Measurements from ENCODE around the gene OLFML2A. TPM values are rescaled to one million over a fixed set of nuclear protein-coding genes. Genes with fewer than 3 reads are reported as not detected.

The OLFML2A gene
- total and polyA plus RNA-seq, 2 of the 13 experiments (the other 11 are each of a cell fraction or from before 2014, with no cell fraction given): 0.01 to 0.02 TPM

GRCh38 chr9:124852829-124853531, 76.0 kb downstream of the OLFML2A start, which contains the start of gene WDR38:
Gene WDR38 (plus strand): TSS chr9:124853460. CDS start chr9:124853532, 72 bp downstream.
- no peak within 1 kb of the TSS for H2AFZ ChIP-seq (ENCODE audit: low read length)
- no peaks in the 10 kb centered on the region; a peak in 2 of 5 replicates for H3K27me3 ChIP-seq (ENCODE audit: control insufficient read depth in 1 of 2, insufficient read depth in 2 of 2, low read length in 2 of 2)
- WGBS (ENCODE audit: low lambda C conversion rate): 7% methylated on average over 11 of the region's 51 CpGs
- DNase-seq (ENCODE audit: low spot score) (peak; percentile 77), FAIRE-seq (peak; percentile 36), ATAC-seq (peak; percentile 79)
- peak within 1 kb of the TSS; percentile 86 for H3K4me2 ChIP-seq (ENCODE audit: low read depth, low read length)
- H3K4me3 ChIP-seq (replicated peaks in 1 of 3; ENCODE audit: insufficient read depth in 1 of 3, low read depth in 2 of 3, low read length in 3 of 3): peak within 1 kb of the TSS; percentile 24 to 69 (median 54); a peak in 5 of 6 replicates
- intact Hi-C loops (cut with micrococcal nuclease; ENCODE audit: unreplicated experiment): loop anchor here (1.0 to 2.0 kb wide), 2 partner anchors 58 to 79 kb away; no protein-coding TSS in a partner anchor
- no peaks in the 10 kb centered on the region for H3K79me2 ChIP-seq (ENCODE audit: insufficient read depth, low read length)
- peaks cover 38% of the 10 kb centered on the region for H3K4me1 ChIP-seq (ENCODE audit: insufficient read depth, low read length)
- no peak within 1 kb of the TSS for H3K27ac ChIP-seq (ENCODE audit: extremely low read length, insufficient read depth, low read length)
- H4K20me1 ChIP-seq (ENCODE audit: insufficient read depth, low read length): peaks cover 8% of the 10 kb centered on the region; the same call in 1 of the 2 replicates
- H3K9me3 ChIP-seq (ENCODE audit: low read length): no peaks in the 10 kb centered on the region
- BruUV-seq (replicated peaks): no TSS peak
- POLR2A ChIA-PET: interaction anchor here (0.7 to 4.1 kb wide), 10 partner anchors 8 to 82 kb away, joined by 3 to 16 read pairs (median 4); partner anchors contain the start of genes ARPC5L, NR6A1, OLFML2A and RPL35
- H3K9ac ChIP-seq (ENCODE audit: insufficient read depth, low read depth, low read length): peak within 1 kb of the TSS; percentile 28; the same call in 1 of the 2 replicates
- CTCF ChIA-PET (ENCODE audit: low intra/inter-chr PET ratio, low total read pairs): interaction anchor here (0.8 to 3.4 kb wide), 6 partner anchors 12 to 141 kb away, joined by 5 to 167 read pairs (median 17); partner anchors contain the start of genes NR6A1 and OLFML2A
- peaks cover 3 to 11% of the 10 kb centered on the region in 2 experiments; a peak in 4 of 5 replicates for H3K36me3 ChIP-seq (replicated peaks in 1 of 2; ENCODE audit: control insufficient read depth in 1 of 2, insufficient read depth in 2 of 2, low read length in 2 of 2)
- in situ Hi-C loops (cut with HindIII; ENCODE audit: extremely low pct_ligation_motif_present, low pct_unique_long_range_greater_than_20kb): loop anchor here (5.0 kb wide), 1 partner anchor 81 kb away; the partner anchor contains the start of gene NR6A1
- peak; percentile 37; the same call in 1 of the 2 replicates for TF ChIP-seq FOXK1 (CRISPR knock-in tag; IDR thresholded peaks at IDR 0.05; ENCODE audit: borderline replicate concordance, low read depth)
- peak; percentile 67; the same call in 1 of the 2 replicates for TF ChIP-seq GABPB1 (CRISPR knock-in tag; IDR thresholded peaks at IDR 0.05)
- TF ChIP-seq, protein P1, sequence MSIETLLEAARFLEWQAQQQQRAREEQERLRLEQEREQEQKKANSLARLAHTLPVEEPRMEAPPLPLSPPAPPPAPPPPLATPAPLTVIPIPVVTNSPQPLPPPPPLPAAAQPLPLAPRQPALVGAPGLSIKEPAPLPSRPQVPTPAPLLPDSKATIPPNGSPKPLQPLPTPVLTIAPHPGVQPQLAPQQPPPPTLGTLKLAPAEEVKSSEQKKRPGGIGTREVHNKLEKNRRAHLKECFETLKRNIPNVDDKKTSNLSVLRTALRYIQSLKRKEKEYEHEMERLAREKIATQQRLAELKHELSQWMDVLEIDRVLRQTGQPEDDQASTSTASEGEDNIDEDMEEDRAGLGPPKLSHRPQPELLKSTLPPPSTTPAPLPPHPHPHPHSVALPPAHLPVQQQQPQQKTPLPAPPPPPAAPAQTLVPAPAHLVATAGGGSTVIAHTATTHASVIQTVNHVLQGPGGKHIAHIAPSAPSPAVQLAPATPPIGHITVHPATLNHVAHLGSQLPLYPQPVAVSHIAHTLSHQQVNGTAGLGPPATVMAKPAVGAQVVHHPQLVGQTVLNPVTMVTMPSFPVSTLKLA (IDR thresholded peaks at IDR 0.05): 0 out of 2 replicates have a peak, but pooled peaks have one; percentile 3
- TF ChIP-seq ZNF672 (CRISPR knock-in tag; IDR thresholded peaks at IDR 0.05): no peak
- TF ChIP-seq, protein P2, sequence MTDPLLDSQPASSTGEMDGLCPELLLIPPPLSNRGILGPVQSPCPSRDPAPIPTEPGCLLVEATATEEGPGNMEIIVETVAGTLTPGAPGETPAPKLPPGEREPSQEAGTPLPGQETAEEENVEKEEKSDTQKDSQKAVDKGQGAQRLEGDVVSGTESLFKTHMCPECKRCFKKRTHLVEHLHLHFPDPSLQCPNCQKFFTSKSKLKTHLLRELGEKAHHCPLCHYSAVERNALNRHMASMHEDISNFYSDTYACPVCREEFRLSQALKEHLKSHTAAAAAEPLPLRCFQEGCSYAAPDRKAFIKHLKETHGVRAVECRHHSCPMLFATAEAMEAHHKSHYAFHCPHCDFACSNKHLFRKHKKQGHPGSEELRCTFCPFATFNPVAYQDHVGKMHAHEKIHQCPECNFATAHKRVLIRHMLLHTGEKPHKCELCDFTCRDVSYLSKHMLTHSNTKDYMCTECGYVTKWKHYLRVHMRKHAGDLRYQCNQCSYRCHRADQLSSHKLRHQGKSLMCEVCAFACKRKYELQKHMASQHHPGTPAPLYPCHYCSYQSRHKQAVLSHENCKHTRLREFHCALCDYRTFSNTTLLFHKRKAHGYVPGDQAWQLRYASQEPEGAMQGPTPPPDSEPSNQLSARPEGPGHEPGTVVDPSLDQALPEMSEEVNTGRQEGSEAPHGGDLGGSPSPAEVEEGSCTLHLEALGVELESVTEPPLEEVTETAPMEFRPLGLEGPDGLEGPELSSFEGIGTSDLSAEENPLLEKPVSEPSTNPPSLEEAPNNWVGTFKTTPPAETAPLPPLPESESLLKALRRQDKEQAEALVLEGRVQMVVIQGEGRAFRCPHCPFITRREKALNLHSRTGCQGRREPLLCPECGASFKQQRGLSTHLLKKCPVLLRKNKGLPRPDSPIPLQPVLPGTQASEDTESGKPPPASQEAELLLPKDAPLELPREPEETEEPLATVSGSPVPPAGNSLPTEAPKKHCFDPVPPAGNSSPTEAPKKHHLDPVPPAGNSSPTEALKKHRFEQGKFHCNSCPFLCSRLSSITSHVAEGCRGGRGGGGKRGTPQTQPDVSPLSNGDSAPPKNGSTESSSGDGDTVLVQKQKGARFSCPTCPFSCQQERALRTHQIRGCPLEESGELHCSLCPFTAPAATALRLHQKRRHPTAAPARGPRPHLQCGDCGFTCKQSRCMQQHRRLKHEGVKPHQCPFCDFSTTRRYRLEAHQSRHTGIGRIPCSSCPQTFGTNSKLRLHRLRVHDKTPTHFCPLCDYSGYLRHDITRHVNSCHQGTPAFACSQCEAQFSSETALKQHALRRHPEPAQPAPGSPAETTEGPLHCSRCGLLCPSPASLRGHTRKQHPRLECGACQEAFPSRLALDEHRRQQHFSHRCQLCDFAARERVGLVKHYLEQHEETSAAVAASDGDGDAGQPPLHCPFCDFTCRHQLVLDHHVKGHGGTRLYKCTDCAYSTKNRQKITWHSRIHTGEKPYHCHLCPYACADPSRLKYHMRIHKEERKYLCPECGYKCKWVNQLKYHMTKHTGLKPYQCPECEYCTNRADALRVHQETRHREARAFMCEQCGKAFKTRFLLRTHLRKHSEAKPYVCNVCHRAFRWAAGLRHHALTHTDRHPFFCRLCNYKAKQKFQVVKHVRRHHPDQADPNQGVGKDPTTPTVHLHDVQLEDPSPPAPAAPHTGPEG (CRISPR knock-in tag; IDR thresholded peaks at IDR 0.05): peak; percentile 46; the same call in 1 of the 2 replicates
- TF ChIP-seq KLF16 (CRISPR knock-in tag; IDR thresholded peaks at IDR 0.05): peak in 1 of 2 experiments; percentile 32; a peak in 1 of 4 replicates
- TF ChIP-seq ZNF569 (CRISPR knock-in tag; IDR thresholded peaks at IDR 0.05; ENCODE audit: borderline replicate concordance): no peak
- TF ChIP-seq, protein P3, sequence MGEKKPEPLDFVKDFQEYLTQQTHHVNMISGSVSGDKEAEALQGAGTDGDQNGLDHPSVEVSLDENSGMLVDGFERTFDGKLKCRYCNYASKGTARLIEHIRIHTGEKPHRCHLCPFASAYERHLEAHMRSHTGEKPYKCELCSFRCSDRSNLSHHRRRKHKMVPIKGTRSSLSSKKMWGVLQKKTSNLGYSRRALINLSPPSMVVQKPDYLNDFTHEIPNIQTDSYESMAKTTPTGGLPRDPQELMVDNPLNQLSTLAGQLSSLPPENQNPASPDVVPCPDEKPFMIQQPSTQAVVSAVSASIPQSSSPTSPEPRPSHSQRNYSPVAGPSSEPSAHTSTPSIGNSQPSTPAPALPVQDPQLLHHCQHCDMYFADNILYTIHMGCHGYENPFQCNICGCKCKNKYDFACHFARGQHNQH (CRISPR knock-in tag; IDR thresholded peaks at IDR 0.05): peak; percentile 48; the same call in 1 of the 2 replicates
- peak; percentile 28; the same call in 1 of the 2 replicates for TF ChIP-seq ZNF124 (CRISPR knock-in tag; IDR thresholded peaks at IDR 0.05)
- TF ChIP-seq XRCC5 (optimal IDR thresholded peaks at IDR 0.05; ENCODE audit: low read length): peak; percentile 82
- 0 out of 2 replicates have a peak, but pooled peaks have one; percentile 35 for TF ChIP-seq ATF2 (CRISPR knock-in tag; IDR thresholded peaks at IDR 0.05)
- peak; percentile 42; the same call in 1 of the 2 replicates for TF ChIP-seq RCOR2 (CRISPR knock-in tag; IDR thresholded peaks at IDR 0.05)

Measured in HepG2 (cell line).